RKO (cell line): ENCODE data around the gene ZBTB3.
"Not testable (repeated sequence)": the region's sequence is repeated elsewhere in the genome, so short reads cannot be mapped to it uniquely, and the experiment has no call there.

Experiments
- DNase-seq: peaks from one replicate; pipeline ENCODE4 v3.0.0-alpha.2; 2016; ENCODE audit warnings: low spot score

Gene ZBTB3

GRCh38 chr11:62716206-62716605 is 37.8 kb downstream of the ZBTB3 start:
- DNase-seq = no peak

DNA sequence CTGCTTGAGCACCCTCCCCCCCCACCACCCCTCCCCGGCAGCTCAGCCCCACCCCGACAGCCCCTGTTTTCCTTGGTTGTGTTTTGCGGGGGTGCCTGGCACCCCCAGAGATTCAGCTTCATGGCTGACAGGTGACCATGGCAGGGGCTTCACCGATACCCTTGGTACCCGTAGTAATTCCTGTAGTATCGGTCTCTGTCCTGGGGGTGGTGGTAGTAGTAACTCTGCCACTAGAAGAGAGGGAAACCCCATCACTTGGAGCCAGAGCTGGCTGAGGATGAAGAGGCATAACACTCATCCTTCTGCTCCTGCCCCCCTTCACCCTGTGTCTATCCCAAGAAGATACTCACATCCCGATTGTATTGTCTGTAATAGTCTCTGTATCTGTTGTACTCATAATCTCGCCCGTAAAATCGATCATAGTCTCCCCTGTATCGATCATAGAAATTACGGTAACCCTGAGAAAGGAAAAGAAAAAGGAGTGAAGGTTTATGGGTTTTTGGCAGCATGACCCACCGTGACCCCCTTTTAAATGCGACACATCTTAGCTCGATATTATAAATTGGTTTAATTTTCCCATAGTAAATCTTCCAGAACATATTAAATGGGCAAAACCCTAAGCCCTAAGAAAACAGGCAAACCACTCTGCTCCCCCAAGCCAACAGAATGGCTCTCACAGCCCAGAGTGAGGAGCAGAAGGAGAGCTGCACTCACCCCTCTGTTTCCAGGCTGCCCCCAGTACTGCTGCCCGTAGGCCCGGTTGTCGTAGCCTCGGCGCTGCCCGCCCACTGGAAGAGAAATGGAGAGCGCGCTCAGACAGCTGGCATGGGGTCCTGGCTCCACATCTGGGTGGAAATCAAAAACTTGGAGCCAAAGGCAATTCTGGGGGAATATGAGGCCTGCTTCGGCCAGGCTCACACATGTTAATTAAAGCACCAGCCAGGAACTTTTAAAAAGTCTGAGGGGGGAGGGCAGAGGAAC is 38.5 kb downstream of the ZBTB3 start:
- no peak for DNase-seq

GRCh38 chr11:62713343-62713742 is 40.6 kb downstream of the ZBTB3 start:
- no peak for DNase-seq

- DNase-seq = no peak
These were observed 41.1 kb downstream of the ZBTB3 start for GRCh38 chr11:62712861-62713260.

GRCh38 chr11:62712276-62712812 is 41.6 kb downstream of the ZBTB3 start:
- DNase-seq = no peak

DNA sequence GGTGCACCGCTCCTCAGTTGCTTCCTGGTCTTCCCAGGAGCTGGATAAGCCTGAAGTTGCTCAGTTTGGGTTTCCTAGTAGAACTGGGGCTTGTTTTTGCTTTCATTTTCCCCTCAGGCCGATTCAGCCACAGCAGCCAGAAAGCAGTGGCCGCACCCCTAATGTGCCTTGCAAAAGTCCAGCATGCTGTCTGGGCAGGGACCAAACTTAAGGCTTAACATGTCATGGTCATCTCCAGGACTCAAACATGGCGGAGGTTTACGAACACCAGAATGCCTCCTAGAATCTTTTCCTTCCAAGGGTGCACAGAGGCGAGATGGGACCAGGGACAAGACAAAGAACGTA is 44.0 kb downstream of the ZBTB3 start:
- no peak for DNase-seq

- DNase-seq = peak; percentile 88
These were observed 44.5 kb downstream of the ZBTB3 start for GRCh38 chr11:62709247-62710000.

DNA sequence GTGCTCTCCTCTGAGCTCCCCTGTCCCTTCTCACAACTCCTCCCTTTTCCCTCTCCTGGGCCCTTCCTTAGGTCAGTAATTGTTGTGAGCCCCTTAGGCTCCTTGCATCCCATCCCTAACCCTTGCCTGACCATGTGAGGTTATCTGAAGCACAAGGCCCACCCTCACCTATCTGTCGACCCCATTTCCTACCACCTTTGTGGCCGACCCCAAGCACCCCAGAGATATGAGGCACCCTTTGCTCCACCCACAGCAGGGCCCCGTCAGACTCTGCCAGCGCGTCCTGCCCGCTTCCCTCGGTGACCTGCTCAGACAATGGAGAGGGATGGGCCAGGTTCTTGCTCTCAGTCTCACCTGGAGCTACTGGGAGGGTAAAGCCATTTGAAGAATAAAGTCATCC is 45.2 kb downstream of the ZBTB3 start:
- DNase-seq = no peak

DNA sequence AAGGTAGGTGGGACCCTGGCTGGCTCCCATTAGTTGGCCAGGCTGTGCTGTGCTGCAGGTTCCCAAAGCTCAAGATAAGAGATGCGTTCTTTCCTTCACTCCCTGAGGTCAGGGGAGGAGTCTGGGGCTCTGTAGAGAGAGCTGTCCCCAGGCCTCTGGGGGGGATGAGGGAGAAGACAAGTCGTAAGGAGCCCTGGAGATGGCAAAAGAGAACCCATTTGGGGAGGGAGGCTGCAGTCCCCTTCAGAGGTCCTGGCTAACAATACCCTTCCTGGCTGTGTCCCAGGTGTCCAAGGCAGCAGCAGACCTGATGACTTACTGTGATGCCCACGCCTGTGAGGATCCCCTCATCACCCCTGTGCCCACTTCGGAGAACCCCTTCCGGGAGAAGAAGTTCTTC is 45.6 kb downstream of the ZBTB3 start:
- no peak for DNase-seq

- DNase-seq = no peak
These were observed 46.6 kb downstream of the ZBTB3 start, which contains the start of the genes BSCL2 and GNG3 for GRCh38 chr11:62707277-62707861. Gene BSCL2 (minus strand): TSS chr11:62707424. CDS start chr11:62707195, 229 bp downstream. Gene GNG3 (plus strand): TSS chr11:62707676. CDS start chr11:62708296, 620 bp downstream.

DNA sequence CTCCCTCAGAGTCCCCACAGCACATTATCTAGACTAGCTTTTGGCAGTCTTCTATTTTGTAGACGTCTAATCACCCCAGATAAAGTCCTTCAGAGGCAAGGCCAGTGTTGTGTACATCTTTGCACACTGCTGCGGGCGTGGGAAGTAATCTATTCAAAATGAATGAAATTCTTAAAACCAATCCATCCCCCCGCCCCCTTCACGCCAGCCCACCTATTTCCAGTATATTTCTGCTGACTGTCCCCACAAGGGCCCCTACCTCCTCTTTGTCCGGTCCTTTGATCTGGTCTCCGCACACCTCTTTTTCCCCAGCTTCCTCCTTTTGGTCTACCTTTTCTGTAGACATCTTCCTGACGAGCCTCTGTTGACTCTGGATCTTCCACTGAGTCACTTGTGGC is 47.1 kb downstream of the ZBTB3 start:
- no peak for DNase-seq

GRCh38 chr11:62705880-62706849 is 47.8 kb downstream of the ZBTB3 start:
- DNase-seq = peak; percentile 95

GRCh38 chr11:62705413-62705812 is 48.5 kb downstream of the ZBTB3 start:
- peak; percentile 45 for DNase-seq

- not testable (repeated sequence) for DNase-seq
These were observed 50.0 kb downstream of the ZBTB3 start for GRCh38 chr11:62703921-62704320.

- no peak for DNase-seq
These were observed 51.7 kb downstream of the ZBTB3 start for GRCh38 chr11:62702246-62702645.
